ENCODE measurements around the gene PRKAG2. TPM values are rescaled to one million over a fixed set of nuclear protein-coding genes. Genes with fewer than 3 reads are reported as not detected.
A peak's percentile ranks its signal among the peaks of the same experiment; 100 is the strongest.

The PRKAG2 gene
- polyA plus RNA-seq, 1 of the 3 experiments (the other 2 are of a cell fraction) = 51.6 TPM

GRCh38 chr7:151689196-151689971 lies 187.5 kb downstream of the PRKAG2 start:
- ChIA-PET CTCF (interaction anchor here (0.6 to 2.6 kb wide), 7 partner anchors 9 to 105 kb away, joined by 3 to 11 read pairs (median 4); no protein-coding TSS in a partner anchor), POLR2A (interaction anchor here (0.6 kb wide), 1 partner anchor 134 kb away, joined by 3 read pairs; no protein-coding TSS in a partner anchor)
- peaks cover 17% of the 10 kb centered on the region for H3F3A ChIP-seq (replicated peaks; ENCODE audit: insufficient read depth)
- WGBS (ENCODE audit: low lambda C conversion rate) = 88% methylated on average over 18 of the region's 22 CpGs
- peak overlapping the region in 1 of 2 experiments; percentile 52; a peak in 2 of 4 replicates for H3K27ac ChIP-seq (ENCODE audit: low read depth in 2 of 2, low read length in 1 of 2)
- DNase-seq = no peak
- no peak overlapping the region for H3K4me3 ChIP-seq (ENCODE audit: low read depth in 2 of 2, low read length in 1 of 2)
- TF ChIP-seq GATA2 (CRISPR knock-in tag; IDR thresholded peaks at IDR 0.05) (no peak), IRF3 (IDR thresholded peaks at IDR 0.05; ENCODE audit: low read depth, low read length) (no peak), SMC3 (IDR thresholded peaks at IDR 0.05; ENCODE audit: low read depth, low read length) (no peak), PBX3 (IDR thresholded peaks at IDR 0.05) (no peak), TAF1 (IDR thresholded peaks at IDR 0.05; ENCODE audit: borderline replicate concordance, low read depth, low read length) (no peak), ELF1 (IDR thresholded peaks at IDR 0.05) (no peak), REST (IDR thresholded peaks at IDR 0.05; ENCODE audit: low read depth, low read length) (no peak), NRF1 (IDR thresholded peaks at IDR 0.05; ENCODE audit: low read depth, low read length) (no peak), GABPA (IDR thresholded peaks at IDR 0.05; ENCODE audit: low read depth) (no peak)
- no peaks in the 10 kb centered on the region for H3K79me2 ChIP-seq (ENCODE audit: insufficient read depth)
- H2AFZ ChIP-seq (ENCODE audit: low read depth) = no peak overlapping the region
- no peaks in the 10 kb centered on the region for H3K9me3 ChIP-seq
- H3K9ac ChIP-seq = no peak overlapping the region
- H3K4me1 ChIP-seq (ENCODE audit: control insufficient read depth in 1 of 2, insufficient read depth in 2 of 2, low read depth in 1 of 2, low read length in 1 of 2) = peaks cover 6 to 37% of the 10 kb centered on the region in 2 experiments; a peak in 3 of 4 replicates
- no peaks in the 10 kb centered on the region for H3K27me3 ChIP-seq (ENCODE audit: insufficient read depth)
- H3K4me2 ChIP-seq = no peak overlapping the region
- no peaks in the 10 kb centered on the region for H3K9me2 ChIP-seq
- no peaks in the 10 kb centered on the region for H4K20me1 ChIP-seq (ENCODE audit: insufficient read depth)
- H3K36me3 ChIP-seq (replicated peaks in 1 of 2; ENCODE audit: control insufficient read depth in 1 of 2, insufficient read depth in 2 of 2, low read length in 1 of 2) = no peaks in the 10 kb centered on the region
